Measurements from ENCODE around the gene EPHA2.

Gene EPHA2

DNA sequence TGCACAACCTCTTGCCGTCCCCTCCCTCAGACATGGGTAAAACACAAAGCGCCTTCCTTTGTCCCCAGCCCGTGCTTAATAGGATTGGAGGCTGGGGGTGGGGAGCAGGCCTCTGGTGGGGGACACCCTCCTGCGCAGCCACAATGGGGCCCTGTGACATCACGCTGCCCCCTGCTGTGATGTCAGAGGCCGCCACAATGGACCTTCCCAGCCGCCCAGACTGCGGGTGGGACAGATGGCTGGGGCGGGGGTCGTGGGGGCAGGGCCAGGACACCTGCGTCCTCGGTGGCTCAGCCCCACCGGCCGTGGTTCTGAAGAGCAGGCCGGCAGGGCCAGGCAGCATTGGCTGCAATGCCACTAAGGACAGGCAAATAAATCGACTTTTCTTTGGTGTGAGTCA, 39.9 kb downstream of the EPHA2 start:
- TF ChIP-seq, protein P1, sequence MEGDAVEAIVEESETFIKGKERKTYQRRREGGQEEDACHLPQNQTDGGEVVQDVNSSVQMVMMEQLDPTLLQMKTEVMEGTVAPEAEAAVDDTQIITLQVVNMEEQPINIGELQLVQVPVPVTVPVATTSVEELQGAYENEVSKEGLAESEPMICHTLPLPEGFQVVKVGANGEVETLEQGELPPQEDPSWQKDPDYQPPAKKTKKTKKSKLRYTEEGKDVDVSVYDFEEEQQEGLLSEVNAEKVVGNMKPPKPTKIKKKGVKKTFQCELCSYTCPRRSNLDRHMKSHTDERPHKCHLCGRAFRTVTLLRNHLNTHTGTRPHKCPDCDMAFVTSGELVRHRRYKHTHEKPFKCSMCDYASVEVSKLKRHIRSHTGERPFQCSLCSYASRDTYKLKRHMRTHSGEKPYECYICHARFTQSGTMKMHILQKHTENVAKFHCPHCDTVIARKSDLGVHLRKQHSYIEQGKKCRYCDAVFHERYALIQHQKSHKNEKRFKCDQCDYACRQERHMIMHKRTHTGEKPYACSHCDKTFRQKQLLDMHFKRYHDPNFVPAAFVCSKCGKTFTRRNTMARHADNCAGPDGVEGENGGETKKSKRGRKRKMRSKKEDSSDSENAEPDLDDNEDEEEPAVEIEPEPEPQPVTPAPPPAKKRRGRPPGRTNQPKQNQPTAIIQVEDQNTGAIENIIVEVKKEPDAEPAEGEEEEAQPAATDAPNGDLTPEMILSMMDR (IDR thresholded peaks at IDR 0.05; ENCODE audit: borderline replicate concordance, extremely low read depth, low read length, poor library complexity, severe bottlenecking) = no peak
- no peak for TF ChIP-seq EZH2 (IDR thresholded peaks at IDR 0.05; ENCODE audit: borderline replicate concordance, low read depth, low read length, severe bottlenecking)

DNA sequence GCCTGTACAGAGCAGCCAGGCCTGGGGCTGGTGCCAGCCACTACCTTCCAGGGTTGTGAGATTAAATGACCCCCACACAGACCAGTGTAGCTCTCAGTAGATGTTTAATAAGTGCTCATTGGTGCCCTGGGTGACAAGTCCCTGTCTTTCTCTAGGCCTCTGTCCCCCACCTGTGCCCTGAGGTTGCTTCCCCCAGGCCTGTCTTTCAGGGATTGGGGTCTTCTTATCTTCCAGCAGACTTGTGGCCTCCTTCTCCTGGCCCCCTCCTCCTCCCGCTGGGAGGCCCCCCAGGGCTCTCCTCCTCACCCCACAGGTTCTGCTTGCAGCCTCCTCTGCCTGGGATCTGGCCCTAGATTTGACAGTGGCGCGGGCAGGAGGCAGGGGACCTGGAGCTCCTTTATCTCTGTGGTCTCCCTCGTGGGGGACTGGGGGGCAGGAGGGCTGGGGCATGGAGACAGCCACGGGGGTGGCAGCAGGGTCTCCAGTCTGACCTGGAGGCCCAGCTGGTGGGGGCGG, 40.3 kb downstream of the EPHA2 start:
- H3K36me3 ChIP-seq (ENCODE audit: insufficient read depth, low read length) = no peaks in the 10 kb centered on the region
- H2AFZ ChIP-seq (ENCODE audit: low read depth, low read length) = no peak overlapping the region
- no peak overlapping the region for H3K27ac ChIP-seq (ENCODE audit: low read length)
- peaks cover 2% of the 10 kb centered on the region for H3K27me3 ChIP-seq (ENCODE audit: insufficient read depth, low read length, poor library complexity)
- no peak for DNase-seq
- no peak for ATAC-seq (ENCODE audit: insufficient read depth, low read depth)
- no peak overlapping the region for H3K4me3 ChIP-seq (ENCODE audit: low read depth in 1 of 2, low read length in 2 of 2)
- no peaks in the 10 kb centered on the region for H4K20me1 ChIP-seq (ENCODE audit: insufficient read depth, low read length)
- H3K4me2 ChIP-seq (ENCODE audit: insufficient read depth, low read length) = no peak overlapping the region
- no peak overlapping the region for H3K9ac ChIP-seq (ENCODE audit: low read depth, low read length)
- no peaks in the 10 kb centered on the region for H3K9me3 ChIP-seq (ENCODE audit: insufficient read depth, low read length, severe bottlenecking)
- H3K4me1 ChIP-seq (ENCODE audit: insufficient read depth, low read length) = no peaks in the 10 kb centered on the region
- TF ChIP-seq, protein P1 (IDR thresholded peaks at IDR 0.05; ENCODE audit: borderline replicate concordance, extremely low read depth, low read length, poor library complexity, severe bottlenecking) = no peak
- TF ChIP-seq EZH2 (IDR thresholded peaks at IDR 0.05; ENCODE audit: borderline replicate concordance, low read depth, low read length, severe bottlenecking) = no peak
- H3K79me2 ChIP-seq (ENCODE audit: insufficient read depth, low read length) = no peaks in the 10 kb centered on the region

More for the DNA sequence above, 39.9 kb downstream of the EPHA2 start:
- ATAC-seq (ENCODE audit: insufficient read depth, low read depth) (no peak), DNase-seq (no peak)
- Histone ChIP-seq H2AFZ (ENCODE audit: low read depth, low read length) (no peak overlapping the region), H3K27ac (ENCODE audit: low read length) (no peak overlapping the region), H3K36me3 (ENCODE audit: insufficient read depth, low read length) (no peaks in the 10 kb centered on the region), H3K4me2 (ENCODE audit: insufficient read depth, low read length) (no peak overlapping the region), H3K79me2 (ENCODE audit: insufficient read depth, low read length) (no peaks in the 10 kb centered on the region), H3K9me3 (ENCODE audit: insufficient read depth, low read length, severe bottlenecking) (no peaks in the 10 kb centered on the region), H4K20me1 (ENCODE audit: insufficient read depth, low read length) (no peaks in the 10 kb centered on the region; the same call in 1 of the 2 replicates), H3K4me1 (ENCODE audit: insufficient read depth, low read length) (no peaks in the 10 kb centered on the region), H3K4me3 (ENCODE audit: low read depth in 1 of 2, low read length in 2 of 2) (no peak overlapping the region), H3K9ac (ENCODE audit: low read depth, low read length) (no peak overlapping the region), H3K27me3 (ENCODE audit: insufficient read depth, low read length, poor library complexity) (peaks cover 2% of the 10 kb centered on the region)

DNA sequence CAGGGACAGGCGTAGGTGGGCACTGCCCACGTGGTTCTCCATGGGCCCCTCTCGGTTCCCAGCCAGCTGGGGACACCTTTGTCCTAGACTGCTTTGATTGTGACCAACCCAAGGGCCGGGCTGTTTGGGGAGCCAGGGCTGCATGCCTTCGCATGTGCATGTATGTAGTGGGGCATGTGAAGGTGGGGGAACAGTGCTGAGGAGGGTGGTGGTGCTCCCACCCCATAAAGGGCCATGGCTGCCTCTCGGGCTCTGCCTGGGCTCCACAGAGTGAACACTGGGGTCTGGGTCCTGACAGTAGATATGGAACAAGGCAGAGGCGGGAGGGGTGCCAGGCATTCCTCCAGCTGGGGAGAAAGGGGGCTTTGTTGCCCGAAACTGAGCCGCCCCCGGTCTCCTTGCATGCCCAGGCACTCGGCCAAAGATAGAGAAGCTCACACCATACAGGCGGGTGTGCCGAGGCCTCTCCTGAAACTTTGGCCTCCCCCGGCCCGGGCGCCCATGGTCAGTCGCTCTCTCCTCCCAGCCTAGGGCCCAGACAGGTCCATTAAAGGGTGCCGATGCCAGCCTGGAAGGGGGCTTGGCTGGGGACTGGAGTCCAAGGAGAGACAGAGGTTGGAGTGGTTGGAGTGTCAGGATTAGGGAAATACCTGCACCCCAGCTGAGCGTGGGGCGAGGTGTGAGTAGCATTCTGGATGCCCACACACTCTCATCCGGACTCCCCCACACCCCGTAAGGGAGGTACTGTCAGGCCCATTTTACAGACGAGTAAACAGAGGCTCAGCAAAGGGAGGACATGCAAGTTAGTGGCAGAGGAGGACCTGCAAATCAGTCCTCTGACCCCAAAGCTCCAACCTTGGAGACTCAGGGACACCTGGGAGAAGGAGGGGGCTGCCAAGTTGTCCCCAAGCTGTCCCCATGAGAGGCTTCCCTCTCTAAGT, 41.1 kb downstream of the EPHA2 start:
- no peaks in the 10 kb centered on the region for H4K20me1 ChIP-seq (ENCODE audit: insufficient read depth, low read length)
- no peak for ATAC-seq (ENCODE audit: insufficient read depth, low read depth)
- no peak overlapping the region for H3K4me2 ChIP-seq (ENCODE audit: insufficient read depth, low read length)

More for the DNA sequence above, 41.1 kb downstream of the EPHA2 start:
- no peaks in the 10 kb centered on the region for H3K36me3 ChIP-seq (ENCODE audit: insufficient read depth, low read length)
- H3K4me3 ChIP-seq (ENCODE audit: low read depth in 1 of 2, low read length in 2 of 2) = no peak overlapping the region
- H3K9me3 ChIP-seq (ENCODE audit: insufficient read depth, low read length, severe bottlenecking) = no peaks in the 10 kb centered on the region
- H3K4me1 ChIP-seq (ENCODE audit: insufficient read depth, low read length) = no peaks in the 10 kb centered on the region
- H3K79me2 ChIP-seq (ENCODE audit: insufficient read depth, low read length) = no peaks in the 10 kb centered on the region
- no peak for DNase-seq
- H3K27me3 ChIP-seq (ENCODE audit: insufficient read depth, low read length, poor library complexity) = peaks cover 2% of the 10 kb centered on the region
- no peak for TF ChIP-seq EZH2 (IDR thresholded peaks at IDR 0.05; ENCODE audit: borderline replicate concordance, low read depth, low read length, severe bottlenecking)
- TF ChIP-seq, protein P1 (IDR thresholded peaks at IDR 0.05; ENCODE audit: borderline replicate concordance, extremely low read depth, low read length, poor library complexity, severe bottlenecking) = no peak
- no peak overlapping the region for H2AFZ ChIP-seq (ENCODE audit: low read depth, low read length)
- no peak overlapping the region for H3K9ac ChIP-seq (ENCODE audit: low read depth, low read length)
- no peak overlapping the region for H3K27ac ChIP-seq (ENCODE audit: low read length)

Data from DND-41 (cell line).